IMR-90 (cell line): ENCODE data around the gene LRP5.

Experiments
- CTCF ChIP-seq: conservative IDR thresholded peaks from 2 replicates; pipeline ENCODE4 v1.5.1; 2012; ENCODE audit warnings: mild to moderate bottlenecking, low read depth, low read length, improper control_type of control experiment
- MAZ ChIP-seq: IDR thresholded peaks from 2 replicates; pipeline ENCODE4 v1.6.1; 2012; ENCODE audit warnings: low read depth, mild to moderate bottlenecking, low read length, improper control_type of control experiment, moderate library complexity, borderline replicate concordance
- POLR2A ChIP-seq: IDR thresholded peaks from 2 replicates; pipeline ENCODE4 v1.6.1; 2012; ENCODE audit warnings: mild to moderate bottlenecking, low read depth, low read length
- RFX5 ChIP-seq: IDR thresholded peaks from 2 replicates; pipeline ENCODE4 v1.8.0; 2012; ENCODE audit warnings: low read depth, mild to moderate bottlenecking, low read length, moderate library complexity

DNA sequence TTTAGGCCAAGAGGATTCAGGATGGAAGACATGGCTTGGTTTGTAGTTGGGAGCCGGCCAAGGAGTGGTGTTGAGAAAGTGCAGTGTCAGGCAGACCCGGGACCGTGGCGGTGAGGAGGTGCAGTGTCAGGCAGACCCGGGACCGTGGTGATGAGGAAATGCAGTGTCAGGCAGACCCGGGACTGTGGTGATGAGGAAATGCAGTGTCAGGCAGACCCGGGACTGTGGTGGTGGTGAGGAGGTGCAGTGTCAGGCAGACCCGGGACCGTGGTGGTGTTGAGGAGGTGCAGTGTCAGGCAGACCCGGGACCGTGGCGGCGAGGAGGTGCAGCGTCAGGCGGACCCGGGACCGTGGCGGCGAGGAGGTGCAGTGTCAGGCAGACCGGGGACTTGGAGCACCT, 59.7 kb downstream of the LRP5 start:
- no peak for TF ChIP-seq CTCF
- TF ChIP-seq POLR2A, result no peak
- no peak for TF ChIP-seq RFX5
- TF ChIP-seq MAZ, result no peak
